Stimulated activated naive CD8-positive, alpha-beta T cell treated with anti-CD3 and anti-CD28 coated beads, Interleukin-15, Interleukin-2, amounts not matched to agents 100 ng/mL and 50 ng/mL, for 24 hours (primary cell): ENCODE data around the gene NCR3LG1.

Experiments
- H3K27ac Mint-ChIP-seq: one replicate; pipeline ENCODE4 v1.8.0; 2021; ENCODE audit warnings: mild to moderate bottlenecking, mixed read lengths
- H3K27me3 Mint-ChIP-seq: one replicate; pipeline ENCODE4 v1.8.0; 2021; ENCODE audit warnings: mixed read lengths
- H3K36me3 Mint-ChIP-seq: one replicate; pipeline ENCODE4 v1.8.0; 2021; ENCODE audit warnings: low read depth, mixed read lengths
- H3K4me1 Mint-ChIP-seq: one replicate; pipeline ENCODE4 v1.8.0; 2021; ENCODE audit warnings: low read depth, mixed read lengths
- H3K4me3 Mint-ChIP-seq: one replicate; pipeline ENCODE4 v1.8.0; 2021; ENCODE audit warnings: mild to moderate bottlenecking, mixed read lengths
- H3K9me3 Mint-ChIP-seq: one replicate; pipeline ENCODE4 v1.8.0; 2021; ENCODE audit warnings: mixed read lengths

NCR3LG1 gene

DNA sequence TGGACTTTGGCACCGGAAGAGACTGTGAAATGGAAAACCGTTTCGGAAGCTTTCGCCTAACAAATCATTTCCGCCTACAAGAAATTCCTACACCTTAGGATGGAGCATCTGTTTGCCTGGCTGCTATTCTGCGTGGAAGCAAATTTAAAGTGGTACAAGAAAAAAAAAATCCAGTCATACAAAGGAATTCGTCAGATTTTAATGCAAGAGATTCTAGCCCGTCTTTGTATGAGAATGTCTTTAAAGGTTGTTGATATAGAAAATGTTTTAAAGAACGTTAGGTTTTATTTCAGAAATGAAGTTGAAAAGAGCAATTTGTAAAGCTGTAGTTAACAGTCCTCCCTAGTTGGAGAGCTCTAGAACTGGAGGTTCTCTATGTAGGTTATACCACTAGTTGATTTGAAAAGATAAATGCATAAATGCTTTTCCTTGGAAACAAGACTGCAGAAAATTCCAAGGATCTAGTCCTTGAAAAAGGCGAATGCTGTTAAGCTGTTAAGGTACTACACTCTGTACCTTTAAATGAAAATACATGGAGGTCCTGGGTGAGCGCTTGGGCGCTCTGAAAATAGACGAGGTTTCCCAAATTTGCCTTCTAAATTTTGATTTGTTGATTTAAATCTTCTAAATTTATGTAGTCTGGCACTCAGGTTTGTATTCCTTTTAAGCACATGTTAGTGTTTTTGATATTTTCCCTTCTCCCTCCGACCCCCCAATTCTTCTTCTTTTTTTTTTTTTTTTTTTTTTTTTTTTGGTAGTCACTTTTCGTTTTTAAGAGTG, 2.4 kb downstream of the NCR3LG1 start:
- Mint-ChIP-seq H3K4me1 (peaks cover 44% of the 10 kb centered on the region), H3K36me3 (peaks cover 20% of the 10 kb centered on the region), H3K27ac (peak overlapping the region; percentile 88), H3K9me3 (no peaks in the 10 kb centered on the region), H3K27me3 (no peaks in the 10 kb centered on the region), H3K4me3 (peak overlapping the region; percentile 92)

DNA sequence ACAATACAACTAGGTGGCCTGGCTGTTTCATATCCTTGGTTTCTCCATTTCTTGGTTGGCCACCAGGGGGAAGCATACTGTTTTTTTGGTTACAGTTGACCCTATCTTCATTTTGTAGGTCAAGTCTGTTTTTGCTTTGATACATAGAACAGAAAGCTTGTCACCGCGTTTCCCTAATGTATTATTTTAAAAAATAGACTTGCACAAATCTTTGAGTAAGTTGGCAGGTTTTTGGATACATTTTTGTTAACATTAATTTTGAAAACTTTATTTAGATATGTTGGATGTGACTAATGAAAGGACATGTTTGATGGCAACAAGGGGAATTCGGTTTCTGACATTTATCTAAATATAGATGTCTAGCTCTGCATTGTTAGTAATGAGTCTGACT, 3.0 kb downstream of the NCR3LG1 start:
- Mint-ChIP-seq H3K4me1 (peaks cover 44% of the 10 kb centered on the region), H3K9me3 (no peaks in the 10 kb centered on the region), H3K4me3 (peak overlapping the region; percentile 92), H3K36me3 (peaks cover 24% of the 10 kb centered on the region), H3K27ac (peak overlapping the region; percentile 88), H3K27me3 (no peaks in the 10 kb centered on the region)

DNA sequence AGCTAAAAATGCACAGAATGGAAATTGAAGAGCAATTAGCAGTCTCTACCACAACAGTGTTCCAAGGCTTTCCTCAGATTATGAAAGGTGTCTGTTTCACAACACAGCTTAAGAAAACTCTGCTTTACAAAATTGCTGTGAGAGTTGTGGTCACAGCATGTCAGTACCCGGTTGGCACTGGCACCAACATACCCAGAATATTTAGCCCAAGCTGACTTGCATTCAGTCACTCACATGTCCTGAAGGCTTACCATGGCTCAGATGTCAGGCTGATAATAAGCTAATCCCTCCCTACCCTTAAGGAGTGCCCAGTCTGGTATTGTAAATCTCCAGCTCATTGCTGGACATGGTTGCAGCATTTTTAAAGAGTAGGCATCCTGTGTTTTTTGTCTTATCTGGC, 14.9 kb downstream of the NCR3LG1 start:
- H3K27me3 Mint-ChIP-seq: no peaks in the 10 kb centered on the region
- peaks cover 79% of the 10 kb centered on the region for H3K36me3 Mint-ChIP-seq
- H3K9me3 Mint-ChIP-seq: peaks cover 27% of the 10 kb centered on the region
- H3K27ac Mint-ChIP-seq: no peak overlapping the region
- no peak overlapping the region for H3K4me3 Mint-ChIP-seq
- peaks cover 13% of the 10 kb centered on the region for H3K4me1 Mint-ChIP-seq

DNA sequence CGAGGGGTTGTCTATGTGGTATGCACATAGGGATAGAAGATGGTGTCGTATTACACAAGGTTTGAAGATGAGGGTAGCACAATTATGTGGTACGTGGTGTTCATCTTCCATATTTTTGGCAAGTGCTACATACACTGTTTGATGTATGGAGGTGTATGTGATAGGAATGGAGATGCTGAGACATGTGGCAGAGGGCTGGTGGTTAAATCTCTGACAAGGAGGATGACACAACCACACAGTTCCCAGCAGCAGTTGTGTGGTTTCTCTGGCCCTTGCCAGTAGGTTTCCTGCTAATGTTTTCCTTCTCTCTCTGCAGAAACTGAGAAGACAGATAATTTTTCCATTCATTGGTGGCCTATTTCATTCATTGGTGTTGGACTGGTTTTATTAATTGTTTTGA, 17.0 kb downstream of the NCR3LG1 start:
- Mint-ChIP-seq H3K27me3 (no peaks in the 10 kb centered on the region), H3K4me1 (peaks cover 13% of the 10 kb centered on the region), H3K36me3 (peaks cover 85% of the 10 kb centered on the region), H3K9me3 (peaks cover 34% of the 10 kb centered on the region), H3K4me3 (no peak overlapping the region), H3K27ac (peak overlapping the region; percentile 6)

DNA sequence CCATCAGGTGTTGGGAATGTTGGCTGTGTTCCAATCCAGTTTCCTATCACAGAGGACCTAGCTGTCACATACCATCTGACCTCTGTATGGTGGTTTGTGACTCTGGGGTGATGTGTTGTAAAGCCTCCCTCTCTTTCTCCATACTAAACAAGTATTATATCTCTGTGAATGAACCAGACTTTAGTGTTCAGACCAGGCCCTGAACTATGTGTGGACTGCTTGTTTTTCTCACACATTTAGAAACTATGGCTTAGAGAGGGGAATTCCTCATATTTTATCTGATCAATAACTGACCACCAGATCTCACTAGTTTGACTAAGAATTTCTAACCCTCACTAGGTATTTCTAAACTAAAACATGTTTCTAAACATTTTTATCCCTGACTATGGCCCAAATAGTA, 17.5 kb downstream of the NCR3LG1 start:
- Mint-ChIP-seq H3K9me3 (peaks cover 34% of the 10 kb centered on the region), H3K36me3 (peaks cover 79% of the 10 kb centered on the region), H3K4me1 (peaks cover 13% of the 10 kb centered on the region), H3K27me3 (no peaks in the 10 kb centered on the region), H3K27ac (no peak overlapping the region), H3K4me3 (no peak overlapping the region)

DNA sequence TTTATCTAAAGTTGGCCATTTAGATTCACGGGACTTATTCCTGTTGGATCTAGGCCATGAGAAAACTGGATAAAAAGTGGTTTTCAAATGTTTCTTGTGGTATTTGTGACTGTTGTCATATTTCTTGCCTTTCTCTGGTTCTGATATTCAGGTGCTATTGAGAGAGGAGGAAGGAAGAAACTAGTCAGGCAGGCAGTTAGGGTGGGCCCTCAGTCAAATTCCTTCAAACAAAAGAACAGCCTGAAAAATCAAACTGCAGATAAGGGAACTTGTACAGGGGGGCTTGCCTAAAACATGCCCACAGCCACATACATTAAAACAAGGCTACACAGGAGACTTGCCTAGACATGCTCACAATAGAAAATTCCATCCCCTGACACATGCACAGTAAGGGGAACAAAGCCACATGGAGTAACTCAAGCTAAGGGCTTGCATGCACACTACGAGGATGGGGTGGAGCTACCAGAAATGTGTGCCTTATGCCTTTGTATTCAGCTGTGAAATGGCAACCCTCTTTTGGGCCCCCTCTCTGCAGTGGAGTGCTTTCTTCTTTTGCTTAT, 18.2 kb downstream of the NCR3LG1 start:
- peaks cover 83% of the 10 kb centered on the region for H3K36me3 Mint-ChIP-seq
- no peak overlapping the region for H3K4me3 Mint-ChIP-seq
- no peak overlapping the region for H3K27ac Mint-ChIP-seq
- H3K4me1 Mint-ChIP-seq: peaks cover 13% of the 10 kb centered on the region
- peaks cover 34% of the 10 kb centered on the region for H3K9me3 Mint-ChIP-seq
- no peaks in the 10 kb centered on the region for H3K27me3 Mint-ChIP-seq

DNA sequence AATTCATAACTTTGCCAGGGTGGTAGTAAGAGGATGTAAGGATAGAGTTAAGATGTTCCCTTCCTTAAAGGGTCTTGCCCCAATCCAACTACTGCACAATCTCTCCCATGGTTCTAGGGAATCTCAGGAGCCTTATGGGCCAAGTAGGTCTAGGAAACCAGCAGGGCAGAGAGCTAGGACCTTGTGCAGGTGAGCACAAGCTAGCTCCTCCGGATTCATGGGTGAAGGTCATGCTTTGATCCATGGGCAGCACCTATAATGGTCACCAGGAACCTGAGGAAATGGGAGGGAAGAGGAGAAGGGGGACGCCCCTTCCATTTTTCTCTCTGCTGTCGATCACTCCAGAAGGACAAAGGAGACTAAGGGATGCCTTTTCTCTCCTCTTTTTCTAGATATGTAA, 20.0 kb downstream of the NCR3LG1 start:
- Mint-ChIP-seq H3K9me3 (peaks cover 34% of the 10 kb centered on the region), H3K27ac (no peak overlapping the region), H3K4me3 (no peak overlapping the region), H3K4me1 (peaks cover 13% of the 10 kb centered on the region), H3K27me3 (no peaks in the 10 kb centered on the region), H3K36me3 (peaks cover 75% of the 10 kb centered on the region)

DNA sequence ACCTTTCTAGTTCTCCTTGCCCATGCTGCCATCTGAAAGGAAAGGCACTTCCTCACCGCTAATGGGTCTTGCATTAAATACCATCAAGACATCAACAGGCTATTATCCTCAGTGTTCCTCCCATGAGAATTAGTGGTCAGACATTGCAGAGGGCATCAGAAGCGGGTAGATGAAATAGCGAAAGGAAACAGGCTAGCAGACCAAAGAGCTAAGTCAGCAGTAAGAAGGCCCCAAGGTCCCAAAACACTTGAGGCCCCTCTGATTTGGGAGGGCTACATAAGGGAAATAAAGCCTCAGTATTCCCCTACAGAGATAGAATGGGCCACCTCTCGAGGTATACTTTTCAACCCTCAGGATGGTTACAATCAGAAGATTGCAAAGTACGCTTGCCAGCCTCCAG, 23.9 kb downstream of the NCR3LG1 start:
- peaks cover 16% of the 10 kb centered on the region for H3K9me3 Mint-ChIP-seq
- H3K4me1 Mint-ChIP-seq: no peaks in the 10 kb centered on the region
- H3K36me3 Mint-ChIP-seq: peaks cover 40% of the 10 kb centered on the region
- no peak overlapping the region for H3K27ac Mint-ChIP-seq
- no peak overlapping the region for H3K4me3 Mint-ChIP-seq
- no peaks in the 10 kb centered on the region for H3K27me3 Mint-ChIP-seq

DNA sequence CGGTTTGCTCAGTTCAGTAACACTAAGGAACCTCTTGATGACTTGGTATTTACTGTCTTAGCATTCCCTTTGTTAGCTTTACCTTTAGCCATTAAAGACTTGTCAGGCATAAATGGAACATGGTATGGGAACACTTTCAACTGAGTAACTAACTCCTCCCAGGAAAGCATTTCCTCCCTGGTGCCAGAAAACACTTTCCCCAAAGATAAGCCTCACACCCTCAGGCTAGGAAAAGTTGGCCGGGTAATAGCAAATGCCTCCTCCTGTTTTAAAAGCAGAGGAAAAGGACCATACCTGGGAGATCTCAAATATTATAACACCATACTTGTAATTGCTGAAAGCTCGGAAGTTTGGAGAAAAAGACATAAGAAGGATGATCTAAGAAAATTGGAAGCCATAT, 24.9 kb downstream of the NCR3LG1 start:
- Mint-ChIP-seq H3K4me1 (no peaks in the 10 kb centered on the region), H3K36me3 (peaks cover 30% of the 10 kb centered on the region), H3K27ac (no peak overlapping the region), H3K27me3 (no peaks in the 10 kb centered on the region), H3K4me3 (no peak overlapping the region), H3K9me3 (peaks cover 7% of the 10 kb centered on the region)

DNA sequence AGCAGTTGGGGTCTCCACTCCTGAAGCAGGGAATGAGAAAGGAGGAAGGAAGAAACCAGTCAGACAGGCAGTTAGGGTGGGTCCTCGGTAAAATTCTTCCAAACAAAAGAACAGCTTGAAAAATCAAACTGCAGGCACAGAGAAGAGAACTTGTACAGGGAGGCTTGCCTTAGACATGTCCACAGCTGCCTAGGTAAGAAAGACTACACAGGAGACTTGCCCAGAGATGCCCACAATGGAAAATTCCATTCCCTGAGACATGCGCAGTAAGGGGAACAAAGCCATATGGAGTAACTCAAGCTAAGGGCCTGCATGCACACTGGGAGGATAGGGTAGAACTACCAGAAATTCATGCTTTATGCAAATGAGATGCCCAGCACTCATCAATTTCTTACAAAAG, 27.1 kb downstream of the NCR3LG1 start:
- Mint-ChIP-seq H3K4me1 (no peaks in the 10 kb centered on the region), H3K27me3 (no peaks in the 10 kb centered on the region), H3K27ac (no peak overlapping the region), H3K9me3 (no peaks in the 10 kb centered on the region), H3K36me3 (peaks cover 14% of the 10 kb centered on the region), H3K4me3 (no peak overlapping the region)

DNA sequence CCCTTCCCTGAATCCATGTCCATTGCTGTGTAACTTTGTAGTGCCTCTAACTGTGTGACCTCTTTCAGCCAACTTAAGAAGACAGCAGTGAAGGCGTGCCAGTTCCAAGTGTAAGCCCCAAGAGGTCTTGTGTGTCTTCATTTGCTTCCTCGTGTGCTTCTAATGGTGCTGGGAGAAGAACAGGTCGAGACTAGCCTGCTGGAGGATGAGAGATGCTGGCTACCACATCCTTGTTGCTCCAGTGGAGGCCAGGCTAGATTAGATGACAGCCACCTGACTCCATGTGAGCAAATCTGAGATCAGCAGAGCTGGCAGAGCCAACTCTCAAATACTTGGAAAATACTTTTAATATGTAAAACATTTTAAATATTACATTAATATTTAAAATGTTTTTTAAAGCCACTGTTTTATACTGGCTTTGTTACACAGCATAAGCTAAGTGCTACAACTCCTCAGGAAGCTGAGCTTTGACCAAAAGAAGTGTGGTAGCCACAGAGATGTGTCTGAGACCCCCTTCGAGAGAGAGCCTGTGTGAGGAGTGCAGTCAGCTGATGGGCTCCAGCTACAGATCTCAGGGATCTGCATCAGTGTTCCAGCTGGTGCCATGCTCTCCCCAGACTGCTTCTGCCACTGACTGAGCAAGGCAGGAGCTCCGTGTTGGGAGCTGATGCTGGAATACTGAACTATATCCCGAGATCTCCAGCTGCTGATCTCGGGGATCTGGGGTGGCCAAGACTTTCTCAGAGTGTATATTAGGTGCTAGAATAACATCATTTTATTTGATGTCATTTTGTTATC, 28.0 kb downstream of the NCR3LG1 start:
- no peaks in the 10 kb centered on the region for H3K9me3 Mint-ChIP-seq
- H3K27me3 Mint-ChIP-seq: no peaks in the 10 kb centered on the region
- H3K27ac Mint-ChIP-seq: no peak overlapping the region
- no peak overlapping the region for H3K4me3 Mint-ChIP-seq
- H3K36me3 Mint-ChIP-seq: peaks cover 9% of the 10 kb centered on the region
- H3K4me1 Mint-ChIP-seq: no peaks in the 10 kb centered on the region

DNA sequence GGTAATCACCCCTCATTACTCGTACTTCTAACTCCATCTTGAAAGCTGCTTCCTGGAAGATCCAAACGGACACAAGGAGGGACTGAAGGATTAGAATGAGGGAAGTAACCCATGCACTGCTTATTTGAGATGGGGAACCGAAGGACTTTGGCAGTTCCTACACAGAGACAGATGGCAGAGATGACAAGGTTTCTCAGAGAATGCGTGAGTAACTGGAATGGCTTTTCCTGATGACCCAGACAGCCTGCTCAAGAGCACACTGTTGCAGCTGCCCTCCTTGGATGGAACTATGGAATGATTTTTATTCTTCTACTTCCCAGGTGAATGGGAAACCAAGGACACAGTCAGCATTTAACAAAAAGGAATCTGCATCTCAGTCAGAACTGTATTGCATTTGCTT, 29.6 kb downstream of the NCR3LG1 start:
- H3K4me1 Mint-ChIP-seq: no peaks in the 10 kb centered on the region
- no peak overlapping the region for H3K27ac Mint-ChIP-seq
- no peaks in the 10 kb centered on the region for H3K27me3 Mint-ChIP-seq
- H3K36me3 Mint-ChIP-seq: peaks cover 3% of the 10 kb centered on the region
- no peaks in the 10 kb centered on the region for H3K9me3 Mint-ChIP-seq
- no peak overlapping the region for H3K4me3 Mint-ChIP-seq

DNA sequence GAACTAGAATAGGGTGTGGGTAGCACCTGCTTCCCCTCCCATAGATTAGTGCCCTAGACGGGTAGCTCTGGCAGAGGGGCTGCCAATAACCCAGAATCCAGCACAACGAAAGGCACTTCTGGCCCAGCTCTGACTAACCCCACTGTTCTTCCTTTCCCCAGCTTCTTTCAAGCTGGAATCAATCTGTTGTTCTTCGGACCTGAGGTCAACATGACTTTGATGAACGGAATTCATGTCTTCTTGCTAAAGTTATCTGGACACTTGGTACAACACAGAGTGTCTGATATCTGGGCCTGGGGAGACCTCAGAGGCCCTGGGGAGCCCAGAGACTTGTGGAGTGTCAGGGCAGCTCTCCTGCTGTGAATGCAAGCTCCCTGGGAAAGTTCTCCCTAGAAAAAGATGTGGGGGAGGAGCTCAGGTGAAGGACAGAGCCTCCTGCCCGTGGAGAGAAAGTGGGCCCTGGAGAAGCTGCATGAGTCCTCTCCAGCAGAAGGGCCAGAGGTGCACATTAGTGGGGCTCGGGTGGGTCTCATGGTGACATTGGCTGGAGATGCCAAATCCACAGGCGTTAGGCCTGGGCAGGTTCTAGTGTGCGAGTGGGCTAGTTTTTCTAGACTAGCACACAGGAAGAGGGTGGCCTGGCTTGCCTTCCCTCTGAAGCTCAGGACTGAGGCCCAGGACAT, 30.6 kb downstream of the NCR3LG1 start:
- Mint-ChIP-seq H3K4me3 (no peak overlapping the region), H3K27me3 (no peaks in the 10 kb centered on the region), H3K27ac (no peak overlapping the region), H3K4me1 (no peaks in the 10 kb centered on the region), H3K9me3 (no peaks in the 10 kb centered on the region), H3K36me3 (peaks cover 3% of the 10 kb centered on the region)

DNA sequence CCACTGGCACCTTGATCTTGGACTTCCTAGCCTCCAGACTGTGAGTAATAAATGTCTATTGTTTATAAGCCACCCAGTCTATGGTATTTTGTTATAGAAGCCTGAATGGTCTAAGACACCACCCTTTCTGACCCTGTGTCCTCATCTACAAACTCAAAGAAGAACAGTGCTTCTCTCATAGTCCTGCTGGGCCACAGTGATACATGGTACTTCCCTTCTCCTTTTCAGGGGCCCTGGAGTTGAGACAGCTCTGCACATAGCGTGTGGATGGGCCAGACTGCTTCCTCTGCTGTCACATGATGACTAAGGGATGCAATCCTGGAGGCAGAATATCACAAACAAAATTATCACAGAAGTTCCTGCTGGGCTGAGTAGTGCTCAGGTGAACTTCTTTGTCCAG, 31.9 kb downstream of the NCR3LG1 start:
- H3K27me3 Mint-ChIP-seq: no peaks in the 10 kb centered on the region
- H3K4me3 Mint-ChIP-seq: no peak overlapping the region
- no peak overlapping the region for H3K27ac Mint-ChIP-seq
- peaks cover 3% of the 10 kb centered on the region for H3K36me3 Mint-ChIP-seq
- no peaks in the 10 kb centered on the region for H3K9me3 Mint-ChIP-seq
- H3K4me1 Mint-ChIP-seq: no peaks in the 10 kb centered on the region

DNA sequence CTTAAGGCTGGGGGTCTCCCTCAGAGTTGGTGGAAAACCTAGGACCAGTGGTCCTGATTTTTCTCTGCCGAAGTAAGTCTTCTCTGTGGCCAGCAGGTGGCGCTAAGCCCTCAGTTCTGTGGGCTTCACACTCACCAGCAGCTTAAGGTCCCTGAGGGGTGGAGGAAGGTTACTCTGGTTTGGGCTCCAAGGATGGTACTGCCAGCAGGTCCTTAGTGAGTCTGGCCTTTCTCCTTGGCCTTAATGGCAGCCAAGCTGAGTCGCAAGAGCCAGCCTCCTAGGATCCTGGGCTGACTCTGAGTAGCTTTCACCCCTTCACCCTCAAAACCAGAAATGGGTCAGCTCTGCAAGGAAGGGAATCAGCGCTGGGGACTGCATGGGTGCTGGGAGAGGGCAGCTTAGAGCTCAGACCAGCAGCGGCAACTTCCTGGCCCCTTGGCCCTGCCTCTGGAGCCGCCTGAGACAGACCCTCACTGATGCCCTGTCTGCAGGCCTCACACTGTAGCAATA, 32.5 kb downstream of the NCR3LG1 start:
- H3K36me3 Mint-ChIP-seq: peaks cover 3% of the 10 kb centered on the region
- no peaks in the 10 kb centered on the region for H3K9me3 Mint-ChIP-seq
- H3K27ac Mint-ChIP-seq: no peak overlapping the region
- no peak overlapping the region for H3K4me3 Mint-ChIP-seq
- H3K4me1 Mint-ChIP-seq: no peaks in the 10 kb centered on the region
- H3K27me3 Mint-ChIP-seq: no peaks in the 10 kb centered on the region
